ENCODE results near the gene RALGPS1.

GRCh38 chr9:126880947-126881332, 33.6 kb upstream of the RALGPS1 start:
- no peak for TF ChIP-seq CTCF (IDR thresholded peaks at IDR 0.05 in 8 of 11, conservative IDR thresholded peaks at IDR 0.05 in 3 of 11)
- TF ChIP-seq POLR2A (IDR thresholded peaks at IDR 0.05) = no peak
- TF ChIP-seq POLR2AphosphoS5 (IDR thresholded peaks at IDR 0.05) = no peak
